NOMO-1 treated with dmso at 0.1 percent for 144 hours (cell line): Measurements from ENCODE around the gene TBC1D22A.
"Not testable (repeated sequence)": the region's sequence is repeated elsewhere in the genome, so short reads cannot be mapped to it uniquely, and the experiment has no call there.

Experiments
- DNase-seq: peaks from one replicate; lab custom pipeline; 2025; ENCODE audit not compliant: unreplicated experiment; lab: John Stamatoyannopoulos, UW

The TBC1D22A gene

DNA sequence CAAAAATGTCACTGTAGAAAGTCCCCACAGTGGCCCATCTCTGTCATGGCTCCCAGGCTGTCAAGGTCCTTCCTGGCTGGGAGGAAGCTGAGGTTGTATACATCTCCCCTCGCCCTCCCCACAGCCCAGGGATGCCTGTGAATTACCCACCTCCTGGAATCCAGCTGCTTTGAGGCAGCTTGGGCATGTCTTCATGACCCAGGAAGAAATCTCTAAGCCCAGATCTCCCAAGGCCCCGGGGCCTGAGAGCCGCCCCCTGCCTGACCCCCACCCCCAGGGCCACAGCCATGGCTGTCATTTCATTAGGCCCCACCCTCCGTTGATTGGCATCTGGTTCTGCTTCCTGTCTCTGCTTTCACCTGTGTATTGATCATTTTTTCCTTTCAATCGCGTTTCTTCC lies 207.5 kb downstream of the TBC1D22A start:
- DNase-seq = no peak

DNA sequence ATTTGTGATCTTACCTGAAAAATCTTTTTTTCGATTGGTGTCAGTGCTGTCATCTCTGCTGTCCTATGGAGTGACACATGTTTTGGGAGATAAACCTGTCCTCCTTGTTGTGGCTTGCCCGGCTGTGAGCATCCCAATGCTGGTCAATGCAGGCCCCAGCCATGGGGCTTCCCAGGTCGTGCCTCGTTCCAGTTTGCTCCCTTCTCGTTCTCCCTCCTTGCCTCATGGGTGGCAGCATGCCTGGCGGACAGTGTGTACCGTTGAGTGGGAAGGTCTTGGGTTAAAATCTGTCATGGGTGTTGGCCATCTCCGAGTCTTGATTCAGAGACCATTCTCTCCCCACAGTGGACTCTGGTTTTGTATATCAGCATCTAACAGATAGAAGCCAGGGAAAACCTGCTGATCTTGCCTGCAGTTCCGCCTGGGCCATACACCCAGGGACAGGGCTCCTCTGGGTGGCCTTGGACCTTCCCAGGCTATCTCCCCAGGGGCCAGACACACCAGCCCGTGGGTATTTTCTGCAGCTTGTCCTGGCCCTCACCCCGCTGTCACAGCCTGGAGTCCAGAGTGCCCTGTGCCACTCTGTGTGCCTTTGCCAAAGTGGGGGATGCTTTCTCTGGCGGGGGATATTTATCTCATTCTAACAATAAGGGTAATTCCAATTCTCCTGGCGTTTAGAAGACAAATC lies 208.1 kb downstream of the TBC1D22A start:
- DNase-seq = no peak

DNA sequence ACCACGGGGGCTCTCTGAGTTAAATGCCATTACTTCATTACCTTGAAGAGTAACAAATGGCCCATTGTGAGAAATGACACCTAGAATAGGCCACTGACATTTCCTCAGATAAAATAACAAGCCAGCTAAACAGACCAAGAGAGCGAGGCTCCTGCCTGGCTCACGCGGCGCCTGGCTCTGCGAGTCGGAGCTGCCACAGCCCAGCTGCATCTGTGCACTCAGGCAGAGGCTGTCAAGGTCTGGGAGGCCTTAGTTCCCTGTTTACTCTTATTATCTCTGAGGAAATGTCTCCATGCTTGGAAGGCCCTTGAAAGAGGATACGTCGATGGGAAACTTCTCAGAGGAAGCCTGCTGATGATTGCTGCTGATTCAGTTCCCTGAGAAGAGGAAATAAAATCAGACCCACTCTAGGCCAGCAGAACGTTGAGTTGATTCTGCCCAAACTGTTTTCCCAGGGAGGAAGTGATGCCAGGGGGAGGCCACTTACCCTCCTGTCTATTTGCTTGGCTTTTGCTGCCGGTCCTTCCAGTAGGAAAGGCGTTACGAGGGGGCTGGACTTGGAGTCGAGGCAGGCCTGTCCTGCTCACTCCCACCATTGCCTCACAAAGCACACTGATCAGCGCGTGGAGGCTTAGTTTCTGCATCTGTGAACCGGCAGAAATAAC lies 208.8 kb downstream of the TBC1D22A start:
- DNase-seq = no peak

DNA sequence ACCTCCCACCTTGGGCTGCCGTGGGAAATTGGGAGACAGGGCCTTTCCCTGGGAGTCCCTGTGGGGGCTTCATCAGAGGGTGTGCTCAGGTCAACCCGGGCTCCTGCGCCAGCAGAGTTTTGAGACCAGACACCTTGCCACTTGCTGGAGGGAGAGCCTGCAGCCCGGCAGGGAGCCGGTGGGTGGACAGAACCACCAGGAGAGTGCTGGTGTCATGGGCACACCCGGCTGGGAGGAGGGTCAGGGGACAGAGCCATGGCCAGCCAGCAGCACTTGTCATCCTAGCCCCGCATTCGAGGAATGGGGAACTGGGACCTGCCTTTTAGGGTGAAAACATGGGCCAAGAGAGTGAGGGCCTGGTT lies 209.3 kb downstream of the TBC1D22A start:
- DNase-seq = no peak

DNA sequence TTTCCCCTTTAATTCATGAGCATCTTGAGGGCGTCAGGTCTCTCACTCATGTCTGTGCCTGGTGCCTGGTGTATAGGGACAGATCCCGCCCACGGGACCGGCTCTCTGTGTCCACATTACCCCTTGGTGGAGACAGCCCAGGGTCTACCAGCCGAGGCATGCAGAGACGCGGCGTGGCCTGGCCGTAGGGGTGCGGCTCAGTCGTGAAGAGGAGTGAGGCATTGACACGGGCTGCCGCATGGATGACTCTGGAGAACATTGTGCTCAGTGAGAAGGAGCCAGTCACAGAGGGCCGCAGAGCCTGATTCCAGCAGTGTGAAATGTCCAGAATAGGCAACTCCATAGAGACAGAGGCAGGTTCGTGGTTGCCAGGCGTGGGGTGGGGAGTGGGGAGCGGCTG lies 209.8 kb downstream of the TBC1D22A start:
- DNase-seq = no peak

DNA sequence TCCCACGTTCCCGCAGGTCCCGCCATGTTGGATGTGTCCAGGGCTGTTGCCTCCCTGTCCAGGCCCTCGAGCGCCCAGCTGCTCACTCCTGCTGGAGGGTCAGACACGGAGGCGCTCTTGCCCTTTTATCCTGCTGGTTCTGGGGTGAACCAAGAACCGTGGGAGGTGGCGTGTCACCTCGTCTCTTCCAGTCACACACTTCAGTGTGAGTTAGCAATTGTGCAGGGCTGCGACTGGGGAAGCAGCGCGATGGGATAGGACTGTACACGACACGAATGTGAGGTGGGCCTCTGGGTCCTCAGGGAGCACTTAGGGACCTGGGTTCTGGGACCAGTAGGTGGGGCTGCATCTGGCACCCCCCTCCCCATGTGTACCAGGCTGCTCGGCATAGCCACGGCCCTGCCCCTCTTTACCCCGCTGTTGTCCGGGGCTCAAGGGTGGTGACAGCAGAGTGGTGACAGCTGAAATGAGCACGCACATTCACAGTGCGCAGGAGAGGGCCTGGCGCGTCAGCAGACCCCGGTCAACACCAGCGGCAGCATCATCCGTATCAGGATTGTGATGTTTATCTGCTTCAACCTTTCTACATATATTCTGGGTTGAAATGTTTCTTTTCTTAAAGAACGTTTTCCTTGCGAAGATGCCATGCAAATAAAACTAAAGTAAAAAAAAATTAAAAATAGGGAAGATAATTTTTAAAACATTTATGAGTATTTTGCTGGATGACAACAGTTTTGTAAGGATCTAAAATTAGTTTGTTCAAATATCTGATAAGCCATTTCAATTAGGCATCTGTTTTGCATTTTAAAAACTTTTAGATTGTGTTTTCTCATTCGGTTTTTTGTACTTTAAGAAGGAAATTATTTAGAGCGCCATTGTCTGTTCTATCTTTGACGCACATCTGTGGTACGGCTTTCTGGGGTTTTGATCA lies 210.7 kb downstream of the TBC1D22A start:
- DNase-seq = no peak

DNA sequence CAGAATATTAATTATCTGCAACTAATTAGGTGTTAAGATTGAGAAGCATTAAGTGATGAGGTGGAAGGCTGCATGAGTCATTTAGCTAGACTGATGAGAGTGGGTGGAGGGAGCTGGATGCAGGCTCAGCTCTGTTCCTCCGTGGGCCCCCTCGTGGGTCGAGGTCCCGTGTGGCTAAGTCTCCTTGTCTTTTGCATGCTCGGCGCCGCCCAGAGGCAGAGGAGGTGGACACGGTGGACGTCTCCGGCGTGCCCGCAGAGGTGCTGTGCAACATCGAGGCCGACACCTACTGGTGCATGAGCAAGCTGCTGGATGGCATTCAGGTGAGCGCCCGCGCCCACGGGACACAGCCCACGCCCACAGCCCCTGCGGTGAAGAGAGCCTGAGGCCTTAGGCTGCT lies 211.6 kb downstream of the TBC1D22A start:
- DNase-seq = no peak

DNA sequence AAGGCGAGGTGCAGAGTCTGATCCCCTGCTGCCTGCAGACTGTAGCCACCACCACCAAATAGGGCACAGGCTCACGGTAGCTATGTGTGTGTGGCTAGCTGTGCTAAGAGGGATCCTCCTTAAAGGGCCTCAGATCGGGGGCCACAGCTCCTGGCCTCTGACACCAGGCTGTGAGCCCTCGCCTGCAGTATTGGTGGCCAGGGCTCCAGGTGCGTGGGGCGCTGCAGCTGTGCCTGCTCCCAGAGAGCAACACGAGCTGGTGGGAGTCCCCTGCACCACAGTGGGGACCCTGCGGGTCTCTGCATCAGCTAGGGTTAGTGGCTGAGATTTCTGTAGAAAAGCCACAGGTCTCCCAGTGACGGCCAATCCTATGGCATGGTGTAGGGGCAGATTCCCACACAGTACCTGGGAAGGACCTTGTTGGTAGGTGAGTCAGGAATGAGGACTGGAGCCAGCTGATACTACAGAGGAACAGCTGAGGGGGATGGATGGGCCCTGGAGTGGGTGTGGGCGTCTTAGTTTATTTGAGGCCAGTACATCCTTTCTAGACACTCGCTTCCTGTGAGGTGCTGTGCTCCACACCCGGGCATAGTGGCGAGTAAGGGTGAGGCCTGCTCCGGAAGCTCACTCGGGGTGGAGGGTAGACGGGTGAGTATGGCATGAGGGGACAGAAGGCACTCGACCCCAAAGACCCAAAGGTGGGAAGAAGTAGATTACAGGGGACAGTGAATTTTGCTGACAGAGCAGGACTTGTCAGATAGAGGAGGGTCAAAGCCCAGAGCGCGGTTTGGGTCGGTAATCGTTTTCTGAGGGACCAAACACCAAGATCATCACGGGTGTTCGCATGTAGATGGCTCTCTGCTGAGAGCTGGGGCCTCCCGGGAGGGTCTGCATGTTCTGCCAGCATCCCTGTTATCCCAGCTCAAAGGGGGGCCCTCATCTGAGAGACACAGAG lies 212.5 kb downstream of the TBC1D22A start:
- DNase-seq = no peak

DNA sequence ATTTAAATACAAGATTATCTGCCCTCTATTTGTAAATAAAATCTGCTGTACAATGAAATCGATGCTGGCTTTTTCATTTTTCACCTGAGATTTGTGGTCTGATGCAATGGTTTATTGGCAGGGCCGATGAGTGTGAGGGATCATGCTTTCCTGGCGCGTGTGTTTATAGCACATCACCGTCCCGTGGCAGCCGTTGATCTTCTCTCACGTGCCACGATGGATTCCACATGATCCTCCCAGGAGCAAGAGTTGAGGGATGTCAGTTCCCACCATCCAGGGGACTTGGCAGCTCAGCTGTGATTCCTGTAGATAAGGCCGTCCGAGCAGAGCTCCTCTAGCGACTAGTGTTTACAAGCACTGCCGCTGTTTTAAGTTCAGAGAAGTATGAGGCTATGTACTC lies 213.7 kb downstream of the TBC1D22A start:
- DNase-seq = no peak

DNA sequence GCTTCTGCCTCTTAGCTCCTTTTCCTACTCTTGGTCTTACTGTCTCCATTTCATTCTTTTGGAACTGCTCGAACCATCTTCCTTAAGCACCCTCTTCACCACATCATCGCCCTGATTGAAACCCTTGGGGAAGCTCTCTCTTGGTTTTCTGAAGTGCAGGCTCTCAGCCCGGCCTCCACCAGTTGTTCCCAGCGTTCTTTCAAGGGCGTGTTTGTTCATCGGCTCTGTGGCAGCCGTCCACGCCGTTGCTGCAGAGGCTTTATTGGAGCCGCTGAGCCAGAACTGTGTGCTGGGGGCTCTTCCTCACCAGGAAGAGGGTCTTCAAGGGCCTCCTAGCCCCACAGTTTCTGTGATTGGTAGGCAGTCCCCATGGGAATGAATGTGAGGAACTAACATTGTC lies 214.1 kb downstream of the TBC1D22A start:
- no peak for DNase-seq

DNA sequence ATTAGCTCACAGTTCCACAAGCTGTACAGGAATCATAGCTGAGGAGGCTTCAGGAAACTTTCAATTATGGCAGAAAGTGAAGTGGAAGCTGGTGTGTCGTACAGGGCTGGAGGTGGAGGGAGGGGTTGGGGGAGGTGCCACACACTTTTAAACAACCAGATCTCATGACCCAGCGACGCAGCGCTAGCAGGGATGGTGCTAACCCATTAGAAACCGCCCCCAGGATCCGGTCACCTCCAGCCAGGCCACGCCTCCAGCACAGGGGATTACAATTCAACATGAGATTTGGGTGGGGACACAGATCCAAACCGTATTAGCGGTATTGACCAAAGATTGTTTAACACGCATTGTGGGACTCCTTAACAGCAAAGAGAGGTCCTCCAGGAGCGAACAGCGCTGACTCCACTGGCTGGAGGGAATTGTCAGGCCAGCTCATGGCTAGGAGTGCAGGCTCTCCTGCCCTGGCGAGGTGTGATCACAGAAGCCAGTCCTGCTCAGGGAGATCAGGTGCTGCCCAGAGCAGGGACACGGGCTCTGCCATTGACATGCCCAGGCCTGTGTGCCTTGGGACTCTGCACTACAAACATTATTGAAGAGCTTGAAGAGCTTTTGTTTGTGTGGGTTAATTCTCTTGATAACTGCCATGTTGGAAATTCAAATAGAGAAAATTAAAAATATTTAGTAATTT lies 215.3 kb downstream of the TBC1D22A start:
- DNase-seq = no peak

DNA sequence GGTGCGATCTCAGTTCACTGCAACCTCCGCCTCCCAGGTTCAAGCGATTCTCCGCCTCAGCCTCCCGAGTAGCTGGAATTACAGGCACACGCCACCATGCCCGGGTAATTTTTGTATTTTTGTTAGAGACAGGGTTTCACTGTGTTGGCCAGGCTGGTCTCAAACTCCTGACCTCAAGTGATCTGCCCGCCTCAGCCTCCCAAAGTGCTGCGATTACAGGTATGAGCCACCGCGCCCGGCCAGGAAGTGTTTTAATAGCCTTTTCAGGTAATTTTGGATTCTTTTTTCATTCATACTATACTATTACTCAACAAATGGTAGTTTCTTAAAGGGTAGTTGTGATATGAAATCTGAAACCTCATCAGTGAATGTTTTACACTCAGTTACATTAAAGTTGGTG lies 216.2 kb downstream of the TBC1D22A start:
- not testable (repeated sequence) for DNase-seq

DNA sequence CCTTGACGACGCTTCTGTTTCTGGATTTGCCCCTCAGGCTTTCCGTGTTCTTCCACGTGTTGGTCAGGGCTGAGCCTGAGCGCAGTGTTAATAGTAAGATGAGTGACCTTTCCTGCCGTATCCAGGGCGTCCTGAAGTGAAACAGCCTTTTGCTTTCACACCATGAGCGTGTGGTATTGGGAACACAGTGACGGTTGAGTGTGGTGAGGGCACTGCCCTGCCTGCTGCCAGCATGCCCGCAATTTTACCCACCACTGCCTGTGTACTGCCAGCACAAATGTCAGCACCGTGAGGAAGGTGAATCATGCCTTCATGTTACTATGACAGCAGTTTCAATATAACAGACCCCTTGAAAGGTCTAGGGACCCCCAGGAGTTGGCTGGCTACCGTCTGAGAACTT lies 217.1 kb downstream of the TBC1D22A start:
- DNase-seq = no peak

DNA sequence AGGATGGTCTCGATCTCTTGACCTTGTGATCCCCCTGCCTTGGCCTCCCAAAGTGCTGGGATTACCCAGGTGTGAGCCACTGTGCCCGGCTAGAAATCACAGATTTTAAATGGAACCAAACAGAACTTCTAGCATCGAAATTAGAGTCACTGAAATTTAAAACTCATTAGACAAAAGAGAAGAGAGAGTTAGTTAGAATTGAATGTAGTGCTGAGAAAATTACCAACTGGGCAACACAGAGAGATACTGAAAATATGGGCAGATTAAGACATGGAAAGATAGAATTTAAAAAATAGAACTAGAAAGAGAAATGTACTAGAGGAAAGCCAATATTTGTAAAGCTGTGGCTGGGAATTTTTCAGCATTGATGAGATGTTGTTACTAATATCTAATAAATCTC lies 217.9 kb downstream of the TBC1D22A start:
- DNase-seq = no peak

DNA sequence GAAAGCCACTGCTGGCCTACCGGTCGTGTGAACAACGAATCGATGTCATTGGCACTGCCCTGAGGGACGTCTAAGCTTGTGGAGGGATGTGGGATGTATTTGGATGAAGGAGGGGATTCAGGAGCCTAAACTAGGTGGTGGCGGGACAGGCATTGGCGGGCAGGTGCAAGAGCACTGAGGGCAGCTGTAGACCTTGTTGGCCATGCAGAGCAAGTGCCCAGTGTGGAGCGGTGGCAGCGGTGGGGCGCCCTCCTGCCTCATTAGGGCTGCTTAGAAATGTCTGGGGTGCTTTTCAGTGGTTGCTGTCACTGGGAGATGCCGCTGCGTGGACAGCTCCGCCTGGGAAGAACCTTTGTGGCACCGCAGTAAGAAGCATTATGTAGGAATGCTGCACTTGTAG lies 220.2 kb downstream of the TBC1D22A start:
- no peak for DNase-seq

DNA sequence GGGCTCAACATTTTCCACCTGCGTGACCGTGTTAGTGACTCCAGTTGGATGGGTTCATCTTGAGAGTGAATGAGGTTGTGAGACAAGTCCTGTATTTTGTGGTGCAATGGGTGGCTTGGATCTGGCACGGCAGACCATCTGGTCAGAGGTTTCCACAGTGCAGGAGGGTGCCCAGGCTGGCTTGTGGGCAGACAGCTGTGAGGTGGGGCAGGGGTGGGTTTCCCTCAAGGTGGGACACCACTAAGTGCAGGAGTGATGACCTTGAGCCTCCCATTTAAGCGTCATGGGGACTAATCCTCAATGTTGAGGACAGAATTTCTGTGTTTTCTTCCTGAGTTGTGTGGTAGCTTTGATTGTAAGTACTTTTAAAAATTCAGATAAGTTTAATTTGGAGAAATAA lies 220.6 kb downstream of the TBC1D22A start:
- no peak for DNase-seq

DNA sequence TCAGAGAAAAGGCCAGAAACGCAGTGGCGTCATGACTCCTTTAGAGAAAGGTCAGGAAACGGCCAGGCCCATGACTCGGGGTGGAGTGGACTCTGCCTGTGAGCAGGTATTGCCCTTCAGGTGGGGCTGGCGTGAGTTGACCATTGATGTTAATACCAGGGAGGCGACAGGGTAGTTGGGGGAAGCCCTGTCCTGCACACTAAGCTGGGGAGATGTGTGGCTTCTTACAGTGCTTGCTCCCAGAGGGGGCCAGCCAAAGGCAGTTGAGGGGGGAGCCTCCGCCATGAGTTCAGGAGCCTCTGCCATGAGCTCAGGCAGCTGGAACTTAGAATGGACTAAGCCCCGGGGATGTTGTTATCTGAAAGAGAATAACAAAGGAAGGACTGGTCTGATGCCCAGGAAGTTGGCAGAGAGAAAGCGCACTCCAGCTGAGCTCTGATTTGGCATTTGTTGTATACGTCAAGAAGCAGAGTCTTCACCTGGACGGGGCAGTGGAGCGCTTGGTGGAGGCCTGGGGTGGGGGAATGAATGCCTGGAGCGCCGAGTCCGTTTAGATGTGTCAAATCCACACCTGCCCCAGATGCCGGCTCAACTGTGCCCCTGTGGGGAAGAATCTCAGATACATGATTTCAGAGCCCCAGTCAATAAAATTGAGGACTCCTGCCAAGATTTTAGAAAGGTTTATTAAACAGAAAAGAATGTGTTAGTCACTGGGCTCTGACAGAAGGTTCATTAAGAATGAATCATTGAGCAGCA lies 222.5 kb downstream of the TBC1D22A start:
- no peak for DNase-seq

DNA sequence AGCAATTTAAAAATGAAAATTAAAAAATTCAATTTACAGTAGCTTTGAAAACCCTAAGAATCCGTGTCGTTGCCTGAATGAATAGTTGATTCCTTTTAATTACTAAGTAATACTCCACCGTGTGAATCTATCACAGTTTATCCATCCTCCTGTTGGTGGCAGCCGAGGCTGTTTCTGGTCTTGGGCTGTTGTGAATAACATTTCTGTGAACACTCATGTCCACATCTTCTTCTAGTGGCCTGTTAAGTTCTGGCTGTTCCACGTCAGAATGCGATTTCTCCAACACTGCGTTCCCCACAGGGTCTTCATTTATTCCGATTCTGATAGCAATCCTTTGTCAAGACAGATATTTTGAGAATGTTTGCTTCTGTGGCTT lies 223.0 kb downstream of the TBC1D22A start:
- no peak for DNase-seq

DNA sequence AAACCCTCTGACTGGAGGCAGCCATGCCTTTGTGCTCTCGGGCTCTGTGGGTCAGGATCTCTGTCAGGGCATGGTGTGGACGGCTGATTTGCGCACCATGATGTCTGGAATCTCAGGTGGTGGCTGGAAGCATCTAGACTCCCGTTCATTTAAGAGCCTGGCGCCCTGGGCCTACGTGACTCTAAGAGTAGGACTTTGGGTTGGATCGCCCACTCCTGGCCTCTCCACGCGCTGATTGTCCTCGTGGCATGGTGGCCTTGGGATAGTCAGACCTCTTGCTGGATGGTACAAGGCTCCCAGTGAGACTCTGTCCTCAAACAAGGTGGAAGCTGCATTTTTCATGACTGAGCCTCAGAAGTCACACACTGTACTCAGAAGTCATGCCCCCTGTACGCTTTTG lies 224.3 kb downstream of the TBC1D22A start:
- no peak for DNase-seq
